Endothelial cell of umbilical vein (primary cell): Measurements from ENCODE around the gene CECR2. TPM values are rescaled to one million over a fixed set of nuclear protein-coding genes. Genes with fewer than 3 reads are reported as not detected.

Experiments
- BruUV-seq: library from RNA; stranded (reverse); fragments of 400-500 nt; replicated peaks from 2 replicates; lab custom pipeline; 2021; lab: Mats Ljungman, UMichigan
- CTCF ChIA-PET: fragments of 300-600, 350-600 bp; sonication (Branson Sonifier 250); formaldehyde crosslinking; loops from one replicate; lab custom pipeline; 2021; ENCODE audit warnings: antibody characterized with exemption, inconsistent platforms; lab: Charles Lee
- POLR2A ChIA-PET: fragments of 300-600, 350-600 bp; sonication (Branson Sonifier 250); formaldehyde crosslinking; loops from one replicate; lab custom pipeline; 2021; ENCODE audit warnings: antibody characterized with exemption, inconsistent platforms; lab: Charles Lee
- DNase-seq: peaks from one replicate; pipeline ENCODE4 v3.0.0-alpha.2; 2011; ENCODE audit warnings: low read depth, low spot score
- FAIRE-seq: peaks from 2 replicates; lab custom pipeline; 2011; peaks lifted over from hg19 to GRCh38; lab: Jason Lieb, UNC
- H2AFZ ChIP-seq: 2 replicates; pipeline ENCODE4 v1.6.0; 2012; ENCODE audit warnings: low read depth, low read length, control low read depth, inconsistent platforms
- H3K27ac ChIP-seq: 2 replicates; pipeline ENCODE4 v1.5.1; 2011; ENCODE audit warnings: low read depth, mild to moderate bottlenecking, control low read depth, low read length, moderate library complexity; ENCODE audit not compliant: insufficient read depth
- H3K27me3 ChIP-seq, 2 experiments: 2 replicates each; pipeline versions ENCODE4 v1.6.0 to v1.6.1; 2011; ENCODE audit warnings: low read length in 2 of 2, mixed read lengths in 1 of 2; ENCODE audit not compliant: control insufficient read depth in 2 of 2, insufficient read depth in 2 of 2
- H3K36me3 ChIP-seq, 2 experiments: 2 replicates in 1 of 2; 3 replicates in 1 of 2; pipeline ENCODE4 v1.5.1; 2011; ENCODE audit warnings: low read length in 2 of 2, mild to moderate bottlenecking in 1 of 2, moderate library complexity in 1 of 2; ENCODE audit not compliant: control insufficient read depth in 2 of 2, insufficient read depth in 2 of 2; ENCODE audit errors: extremely low read depth in 1 of 2
- H3K4me1 ChIP-seq: 3 replicates; pipeline ENCODE4 v1.5.1; 2011; ENCODE audit warnings: mild to moderate bottlenecking, low read length; ENCODE audit not compliant: control insufficient read depth, insufficient read depth; ENCODE audit errors: extremely low read depth
- H3K4me2 ChIP-seq: 2 replicates; pipeline ENCODE4 v1.6.1; 2011; ENCODE audit warnings: low read length, control low read depth, mixed read lengths; ENCODE audit not compliant: insufficient read depth
- H3K4me3 ChIP-seq, 3 experiments: fragments of 200-600 bp in 1 of 3; sonication (generic), shearing (Covaris generic) in 1 of 3; replicated peaks in 1 of 3; 2 replicates each; pipeline ENCODE4 v1.5.1; 2011 to 2016; ENCODE audit warnings: control low read depth in 3 of 3, low read length in 3 of 3, mild to moderate bottlenecking in 2 of 3, inconsistent platforms in 1 of 3, low read depth in 1 of 3, moderate library complexity in 1 of 3; ENCODE audit not compliant: insufficient read depth in 1 of 3
- H3K79me2 ChIP-seq: 2 replicates; pipeline ENCODE4 v1.6.0; 2012; ENCODE audit warnings: low read length, inconsistent platforms; ENCODE audit not compliant: control insufficient read depth, insufficient read depth
- H3K9ac ChIP-seq: replicated peaks from 2 replicates; pipeline ENCODE3; 2011; ENCODE audit warnings: low read length, control low read depth; ENCODE audit not compliant: insufficient read depth; ENCODE audit errors: extremely low read depth
- H3K9me1 ChIP-seq: replicated peaks from 3 replicates; pipeline ENCODE4 v1.6.0; 2011; ENCODE audit warnings: mild to moderate bottlenecking, low read length; ENCODE audit not compliant: control insufficient read depth, insufficient read depth; ENCODE audit errors: extremely low read depth
- H3K9me3 ChIP-seq: replicated peaks from 2 replicates; pipeline ENCODE4 v1.5.1; 2012; ENCODE audit warnings: low read length, inconsistent platforms; ENCODE audit not compliant: control insufficient read depth, insufficient read depth
- H4K20me1 ChIP-seq: replicated peaks from 2 replicates; pipeline ENCODE3; 2011; ENCODE audit warnings: mild to moderate bottlenecking, low read length; ENCODE audit not compliant: control insufficient read depth, insufficient read depth; ENCODE audit errors: extremely low read depth
- EZH2 ChIP-seq: IDR thresholded peaks from 2 replicates; pipeline ENCODE4 v1.6.1; 2012; ENCODE audit warnings: borderline replicate concordance, low read depth, mild to moderate bottlenecking, moderate library complexity, low read length, inconsistent platforms; ENCODE audit not compliant: severe bottlenecking
- FOS ChIP-seq: IDR thresholded peaks from 2 replicates; pipeline ENCODE4 v1.6.1; 2011; ENCODE audit warnings: mild to moderate bottlenecking, low read length, moderate library complexity, borderline replicate concordance; ENCODE audit not compliant: insufficient read depth
- GATA2 ChIP-seq: IDR thresholded peaks from 2 replicates; pipeline ENCODE4 v1.7.0; 2011; ENCODE audit warnings: low read depth, mild to moderate bottlenecking, moderate library complexity, mixed read lengths, low read length; ENCODE audit not compliant: insufficient read length, insufficient read depth
- JUN ChIP-seq: IDR thresholded peaks from 2 replicates; pipeline ENCODE4 v1.6.1; 2011; ENCODE audit warnings: borderline replicate concordance, low read depth; ENCODE audit not compliant: insufficient read length, insufficient read depth
- MYC ChIP-seq: IDR thresholded peaks from one replicate; pipeline ENCODE4 v1.6.1; 2011; ENCODE audit warnings: mild to moderate bottlenecking, low read depth, low read length
- POLR2A ChIP-seq: IDR thresholded peaks from 2 replicates; pipeline ENCODE4 v1.6.1; 2012; ENCODE audit warnings: low read depth, mild to moderate bottlenecking, control low read depth, low read length
- POLR2AphosphoS5 ChIP-seq: IDR thresholded peaks from 2 replicates; pipeline ENCODE4 v1.6.1; 2012; ENCODE audit warnings: low read depth, mild to moderate bottlenecking, control low read depth, low read length, moderate library complexity; ENCODE audit not compliant: insufficient read depth
- dilution Hi-C: fragments of 300-500 bp; cut with MboI; formaldehyde crosslinking; loops from one replicate; pipeline ENCODE4 v1.15.0; 2019; ENCODE audit warnings: low sequenced_read_pairs; ENCODE audit not compliant: extremely low pct_ligation_motif_present
- intact Hi-C: fragments of 100-400 bp; cut with micrococcal nuclease; formaldehyde crosslinking; loops from one replicate; pipeline ENCODE4 v1.10.0; 2022
- polyA plus RNA-seq, 4 experiments: library from polyadenylated mRNA; depleted of rRNA in 3 of 4; stranded (reverse) in 3 of 4; unstranded in 1 of 4; fragments of >200 nt; gene quantifications; 2 replicates each; pipeline versions ENCODE4 v1.2.1 to v1.2.3, GENCODE V29; 2011 to 2012; ENCODE audit warnings: missing spikeins in 1 of 4
- total RNA-seq: library from RNA; stranded (reverse); gene quantifications from 2 replicates; pipeline ENCODE4 v1.2.3, GENCODE V29; 2021
- TF ChIP-seq, protein P1 (sequence below): IDR thresholded peaks from 2 replicates; pipeline ENCODE4 v1.6.1; 2011; ENCODE audit not compliant: insufficient read depth, insufficient read length
- TF ChIP-seq, protein P2 (sequence below), 2 donors: IDR thresholded peaks; 1 replicate in 1 of 2; 2 replicates in 1 of 2; pipeline ENCODE4 v1.5.1; 2011; ENCODE audit warnings: low read length in 2 of 2, mild to moderate bottlenecking in 2 of 2, moderate library complexity in 2 of 2, control low read depth in 1 of 2, inconsistent platforms in 1 of 2, low read depth in 1 of 2; ENCODE audit not compliant: insufficient read depth in 1 of 2; ENCODE audit errors: extremely low read depth in 1 of 2

Gene CECR2
- total and polyA plus RNA-seq, 2 donors (not counting 3 experiments of a cell fraction or from before 2014, with no cell fraction given), result 0.01 TPM; not detected in 1

DNA sequence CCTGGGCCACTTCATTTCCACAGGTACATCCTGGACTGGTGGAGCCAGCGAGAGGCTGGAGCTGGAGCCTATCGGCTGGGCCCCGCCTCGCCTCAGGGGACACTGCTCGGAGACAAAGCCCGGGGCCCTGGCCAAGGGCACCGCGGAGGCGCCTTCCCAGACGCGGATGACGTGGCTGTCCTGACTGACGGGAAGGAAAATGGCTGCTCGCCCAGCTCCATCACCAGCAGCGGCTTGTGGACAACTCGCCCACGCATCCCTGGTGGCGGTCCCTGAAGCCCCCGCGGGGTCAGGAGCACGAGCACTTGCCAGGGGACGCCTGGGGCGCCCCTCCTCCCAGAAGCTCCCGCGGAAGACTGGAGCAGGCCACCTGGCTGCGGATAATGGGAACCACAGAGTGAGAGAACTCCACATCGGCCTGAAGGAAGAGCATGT lies 49.6 kb downstream of the CECR2 start:
- intact Hi-C loops, result no loop called here
- dilution Hi-C loops, result no loop called here
- Histone ChIP-seq H4K20me1 (no peaks in the 10 kb centered on the region), H3K36me3 (no peaks in the 10 kb centered on the region), H3K27me3 (peaks cover 0 to 1% of the 10 kb centered on the region in 2 experiments), H3K9ac (no peak overlapping the region), H3K4me3 (no peak overlapping the region), H3K4me2 (no peak overlapping the region), H3K79me2 (no peaks in the 10 kb centered on the region), H3K9me1 (no peaks in the 10 kb centered on the region), H3K4me1 (no peaks in the 10 kb centered on the region), H2AFZ (no peak overlapping the region), H3K27ac (no peak overlapping the region), H3K9me3 (no peaks in the 10 kb centered on the region)
- TF ChIP-seq, protein P1, sequence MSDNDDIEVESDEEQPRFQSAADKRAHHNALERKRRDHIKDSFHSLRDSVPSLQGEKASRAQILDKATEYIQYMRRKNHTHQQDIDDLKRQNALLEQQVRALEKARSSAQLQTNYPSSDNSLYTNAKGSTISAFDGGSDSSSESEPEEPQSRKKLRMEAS, result no peak
- TF ChIP-seq MYC, result no peak
- TF ChIP-seq JUN, result no peak
- TF ChIP-seq EZH2, result no peak
- TF ChIP-seq POLR2AphosphoS5, result no peak
- no peak for TF ChIP-seq FOS
- TF ChIP-seq, protein P2, sequence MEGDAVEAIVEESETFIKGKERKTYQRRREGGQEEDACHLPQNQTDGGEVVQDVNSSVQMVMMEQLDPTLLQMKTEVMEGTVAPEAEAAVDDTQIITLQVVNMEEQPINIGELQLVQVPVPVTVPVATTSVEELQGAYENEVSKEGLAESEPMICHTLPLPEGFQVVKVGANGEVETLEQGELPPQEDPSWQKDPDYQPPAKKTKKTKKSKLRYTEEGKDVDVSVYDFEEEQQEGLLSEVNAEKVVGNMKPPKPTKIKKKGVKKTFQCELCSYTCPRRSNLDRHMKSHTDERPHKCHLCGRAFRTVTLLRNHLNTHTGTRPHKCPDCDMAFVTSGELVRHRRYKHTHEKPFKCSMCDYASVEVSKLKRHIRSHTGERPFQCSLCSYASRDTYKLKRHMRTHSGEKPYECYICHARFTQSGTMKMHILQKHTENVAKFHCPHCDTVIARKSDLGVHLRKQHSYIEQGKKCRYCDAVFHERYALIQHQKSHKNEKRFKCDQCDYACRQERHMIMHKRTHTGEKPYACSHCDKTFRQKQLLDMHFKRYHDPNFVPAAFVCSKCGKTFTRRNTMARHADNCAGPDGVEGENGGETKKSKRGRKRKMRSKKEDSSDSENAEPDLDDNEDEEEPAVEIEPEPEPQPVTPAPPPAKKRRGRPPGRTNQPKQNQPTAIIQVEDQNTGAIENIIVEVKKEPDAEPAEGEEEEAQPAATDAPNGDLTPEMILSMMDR (IDR thresholded peaks at IDR 0.05; ENCODE audit: extremely low read depth in 1 of 2, insufficient read depth in 1 of 2, low read depth in 1 of 2, low read length in 2 of 2), result no peak
- no peak for TF ChIP-seq GATA2
- TF ChIP-seq POLR2A, result no peak
- DNase-seq (no peak), FAIRE-seq (no peak)
- BruUV-seq, result no TSS peak
- POLR2A ChIA-PET, result no interaction called here
- CTCF ChIA-PET, result no interaction called here
